ENCODE data around the gene RHBDL3.

RHBDL3 gene, protein sequence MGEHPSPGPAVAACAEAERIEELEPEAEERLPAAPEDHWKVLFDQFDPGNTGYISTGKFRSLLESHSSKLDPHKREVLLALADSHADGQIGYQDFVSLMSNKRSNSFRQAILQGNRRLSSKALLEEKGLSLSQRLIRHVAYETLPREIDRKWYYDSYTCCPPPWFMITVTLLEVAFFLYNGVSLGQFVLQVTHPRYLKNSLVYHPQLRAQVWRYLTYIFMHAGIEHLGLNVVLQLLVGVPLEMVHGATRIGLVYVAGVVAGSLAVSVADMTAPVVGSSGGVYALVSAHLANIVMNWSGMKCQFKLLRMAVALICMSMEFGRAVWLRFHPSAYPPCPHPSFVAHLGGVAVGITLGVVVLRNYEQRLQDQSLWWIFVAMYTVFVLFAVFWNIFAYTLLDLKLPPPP

DNA sequence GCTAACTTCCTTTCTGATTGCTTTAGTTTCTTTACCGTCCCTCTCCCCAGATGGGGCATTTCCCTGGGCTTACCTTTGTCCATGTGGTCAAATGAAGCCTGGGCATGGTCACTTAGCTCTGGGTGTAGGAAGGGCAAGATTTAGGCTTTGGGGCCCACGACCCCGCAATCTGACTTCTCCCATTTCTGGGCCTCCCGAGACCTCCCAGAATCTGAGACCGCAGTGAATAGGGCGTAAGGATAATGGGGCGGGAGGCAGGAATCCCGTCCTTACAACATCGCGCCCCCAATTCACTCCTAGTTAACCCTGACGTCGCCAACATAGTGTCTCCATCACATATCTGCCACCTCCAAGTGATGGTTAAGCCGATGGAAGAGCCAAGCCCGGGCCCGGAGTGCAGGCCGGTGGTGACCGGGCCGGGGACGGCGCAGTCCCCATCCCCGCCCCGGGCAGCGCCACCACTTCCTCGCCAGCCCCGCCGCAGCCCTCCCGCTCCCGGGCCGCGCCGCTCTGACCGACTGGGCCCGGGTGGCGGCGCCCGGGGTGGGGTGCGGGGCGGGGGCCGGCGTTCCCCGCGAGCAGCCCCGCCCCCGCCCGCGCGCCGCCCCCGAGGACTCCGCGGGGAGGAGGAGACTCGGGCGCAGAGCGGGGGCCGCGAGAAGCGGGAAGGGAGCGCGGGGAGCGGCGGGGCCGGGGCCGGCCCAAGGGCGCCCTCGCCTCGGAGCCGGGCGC is at the start of gene RHBDL3:
RHBDL3 (plus strand) TSS at position 641 of the 732 bp plus-strand sequence. CDS start 358 bp downstream, outside the sequence.
- Histone ChIP-seq H3K9me3 (ENCODE audit: control insufficient read depth, insufficient read depth, low read depth, low read length) (no peaks in the 10 kb centered on the region), H3K27ac (ENCODE audit: low read depth, low read length) (no peak within 1 kb of the TSS), H3K36me3 (ENCODE audit: control insufficient read depth, insufficient read depth, low read length) (no peaks in the 10 kb centered on the region), H3K9ac (ENCODE audit: low read length) (peak within 1 kb of the TSS; percentile 30), H3K4me3 (ENCODE audit: low read depth, low read length) (peak within 1 kb of the TSS; percentile 75), H3K27me3 (ENCODE audit: control insufficient read depth, insufficient read depth, low read length) (peaks cover 73% of the 10 kb centered on the region), H3K4me1 (ENCODE audit: control insufficient read depth, insufficient read depth, low read length) (peaks cover 31% of the 10 kb centered on the region)

DNA sequence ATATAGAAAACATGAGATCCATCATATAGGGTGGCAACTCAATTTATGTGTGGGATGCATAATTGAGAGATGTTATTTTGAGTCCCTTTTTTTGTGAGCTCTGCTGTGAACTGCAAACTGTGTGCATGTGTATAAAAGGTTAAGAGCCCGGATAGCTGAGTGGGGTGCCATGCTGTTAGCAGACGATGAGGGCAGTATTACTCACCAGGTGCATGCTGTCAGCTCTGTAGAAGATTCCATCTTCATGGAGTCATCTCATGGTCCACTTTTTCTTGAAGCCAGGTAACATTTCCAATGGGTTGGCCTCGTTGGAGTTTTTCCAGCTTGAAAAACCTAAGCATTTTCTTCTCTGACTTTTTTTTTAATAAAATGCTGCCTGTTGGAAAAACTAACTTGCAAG is 43.0 kb upstream of the RHBDL3 start:
- Histone ChIP-seq H3K9ac (ENCODE audit: low read length) (no peak overlapping the region), H3K27me3 (ENCODE audit: control insufficient read depth, insufficient read depth, low read length) (no peaks in the 10 kb centered on the region), H3K9me3 (ENCODE audit: control insufficient read depth, insufficient read depth, low read depth, low read length) (no peaks in the 10 kb centered on the region), H3K27ac (ENCODE audit: low read depth, low read length) (no peak overlapping the region), H3K4me3 (ENCODE audit: low read depth, low read length) (no peak overlapping the region), H3K4me1 (ENCODE audit: control insufficient read depth, insufficient read depth, low read length) (peaks cover 4% of the 10 kb centered on the region), H3K36me3 (ENCODE audit: control insufficient read depth, insufficient read depth, low read length) (peaks cover 5% of the 10 kb centered on the region; the same call in 1 of the 2 replicates)

DNA sequence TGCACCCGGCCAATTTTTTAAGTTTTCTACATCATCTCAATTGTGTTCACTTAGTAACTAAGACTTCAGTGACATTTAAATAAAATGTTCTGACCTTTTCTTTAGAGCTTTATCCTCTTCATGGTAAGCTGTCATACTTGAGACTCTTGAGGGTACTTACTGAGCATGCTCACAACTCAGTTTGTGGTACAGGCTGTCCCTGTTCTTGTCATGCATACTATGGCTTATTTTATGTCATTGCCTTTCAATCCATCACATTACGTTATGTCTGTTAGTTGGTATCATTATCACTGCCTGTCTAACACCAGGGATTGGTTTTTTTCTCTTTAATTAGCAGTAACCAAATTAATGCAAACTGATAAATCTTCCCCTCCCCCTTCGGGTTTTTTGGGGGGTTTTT is 41.9 kb upstream of the RHBDL3 start:
- Histone ChIP-seq H3K4me1 (ENCODE audit: control insufficient read depth, insufficient read depth, low read length) (peaks cover 14% of the 10 kb centered on the region), H3K36me3 (ENCODE audit: control insufficient read depth, insufficient read depth, low read length) (peaks cover 5% of the 10 kb centered on the region; the same call in 1 of the 2 replicates), H3K27me3 (ENCODE audit: control insufficient read depth, insufficient read depth, low read length) (no peaks in the 10 kb centered on the region), H3K9ac (ENCODE audit: low read length) (no peak overlapping the region), H3K4me3 (ENCODE audit: low read depth, low read length) (no peak overlapping the region), H3K27ac (ENCODE audit: low read depth, low read length) (no peak overlapping the region), H3K9me3 (ENCODE audit: control insufficient read depth, insufficient read depth, low read depth, low read length) (no peaks in the 10 kb centered on the region)

DNA sequence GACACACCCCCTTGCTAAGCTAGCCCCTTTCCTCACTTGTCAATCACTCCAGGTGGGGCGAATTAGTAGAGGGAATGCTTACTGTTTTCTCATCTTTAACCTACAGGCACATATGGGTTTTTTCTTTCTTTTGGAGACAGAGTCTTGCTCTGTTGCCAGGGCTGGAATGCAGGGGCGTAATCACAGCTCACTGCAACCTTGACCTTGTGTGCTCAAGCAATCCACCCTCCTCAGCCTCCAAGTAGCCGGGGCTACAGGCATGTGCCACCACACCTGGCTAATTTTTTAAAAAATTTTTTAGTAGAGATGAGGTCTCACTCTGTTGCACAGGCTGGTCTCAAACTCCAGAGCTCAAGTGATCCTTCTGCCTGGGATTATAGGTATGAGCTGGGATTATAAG is 38.7 kb upstream of the RHBDL3 start:
- Histone ChIP-seq H3K4me3 (ENCODE audit: low read depth, low read length) (no peak overlapping the region), H3K4me1 (ENCODE audit: control insufficient read depth, insufficient read depth, low read length) (peaks cover 20% of the 10 kb centered on the region), H3K9me3 (ENCODE audit: control insufficient read depth, insufficient read depth, low read depth, low read length) (no peaks in the 10 kb centered on the region), H3K27ac (ENCODE audit: low read depth, low read length) (no peak overlapping the region), H3K36me3 (ENCODE audit: control insufficient read depth, insufficient read depth, low read length) (peaks cover 5% of the 10 kb centered on the region; the same call in 1 of the 2 replicates), H3K9ac (ENCODE audit: low read length) (no peak overlapping the region), H3K27me3 (ENCODE audit: control insufficient read depth, insufficient read depth, low read length) (no peaks in the 10 kb centered on the region)

DNA sequence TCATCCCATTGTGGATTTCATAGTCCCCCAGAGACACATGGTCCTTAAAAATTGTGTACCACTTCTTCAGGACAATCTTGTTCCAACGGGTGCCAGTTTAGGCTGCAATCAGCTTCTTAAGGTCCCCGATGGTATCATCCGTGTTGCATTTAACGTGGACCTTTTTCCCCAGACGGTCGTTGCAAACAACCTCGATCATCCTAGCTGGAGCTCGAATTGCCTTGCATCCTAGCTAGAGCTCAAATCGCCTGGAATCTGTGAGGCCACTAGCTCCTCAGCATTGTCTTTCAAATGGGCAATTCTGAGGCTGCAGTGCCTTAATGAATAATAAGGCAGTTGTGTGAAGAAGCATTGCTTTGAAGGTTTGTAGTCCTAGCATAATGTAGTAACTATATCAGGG is 37.7 kb upstream of the RHBDL3 start:
- H3K4me3 ChIP-seq (ENCODE audit: low read depth, low read length): peak overlapping the region; percentile 20; the same call in 1 of the 2 replicates
- H3K9ac ChIP-seq (ENCODE audit: low read length): peak overlapping the region; percentile 36

DNA sequence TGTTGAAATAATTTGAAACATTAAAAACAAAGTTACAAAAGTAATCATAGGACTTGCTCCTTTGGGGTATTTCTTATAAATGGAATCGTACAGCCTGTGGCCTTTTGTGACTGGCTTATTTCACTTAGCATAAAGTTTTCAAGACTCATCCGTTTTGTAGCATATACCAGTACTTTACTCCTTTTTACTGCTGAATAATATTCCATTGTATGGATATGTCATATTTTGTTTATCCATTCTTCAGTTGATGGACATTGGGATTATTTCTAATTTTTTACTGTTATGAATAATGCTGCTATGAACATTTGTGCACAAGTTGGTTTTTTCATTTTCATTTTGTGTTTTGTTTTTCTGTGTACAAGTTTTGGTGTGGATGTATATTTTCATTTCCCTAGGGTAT is 30.0 kb upstream of the RHBDL3 start:
- no peak overlapping the region for H3K9ac ChIP-seq (ENCODE audit: low read length)
- no peaks in the 10 kb centered on the region for H3K4me1 ChIP-seq (ENCODE audit: control insufficient read depth, insufficient read depth, low read length)
- no peaks in the 10 kb centered on the region for H3K27me3 ChIP-seq (ENCODE audit: control insufficient read depth, insufficient read depth, low read length)
- no peak overlapping the region for H3K27ac ChIP-seq (ENCODE audit: low read depth, low read length)
- H3K4me3 ChIP-seq (ENCODE audit: low read depth, low read length): no peak overlapping the region
- H3K9me3 ChIP-seq (ENCODE audit: control insufficient read depth, insufficient read depth, low read depth, low read length): no peaks in the 10 kb centered on the region
- no peaks in the 10 kb centered on the region for H3K36me3 ChIP-seq (ENCODE audit: control insufficient read depth, insufficient read depth, low read length)

More for the DNA sequence above, 37.7 kb upstream of the RHBDL3 start:
- Histone ChIP-seq H3K4me1 (ENCODE audit: control insufficient read depth, insufficient read depth, low read length) (peaks cover 20% of the 10 kb centered on the region), H3K36me3 (ENCODE audit: control insufficient read depth, insufficient read depth, low read length) (peaks cover 5% of the 10 kb centered on the region; the same call in 1 of the 2 replicates), H3K27ac (ENCODE audit: low read depth, low read length) (no peak overlapping the region), H3K9me3 (ENCODE audit: control insufficient read depth, insufficient read depth, low read depth, low read length) (no peaks in the 10 kb centered on the region), H3K27me3 (ENCODE audit: control insufficient read depth, insufficient read depth, low read length) (no peaks in the 10 kb centered on the region)

DNA sequence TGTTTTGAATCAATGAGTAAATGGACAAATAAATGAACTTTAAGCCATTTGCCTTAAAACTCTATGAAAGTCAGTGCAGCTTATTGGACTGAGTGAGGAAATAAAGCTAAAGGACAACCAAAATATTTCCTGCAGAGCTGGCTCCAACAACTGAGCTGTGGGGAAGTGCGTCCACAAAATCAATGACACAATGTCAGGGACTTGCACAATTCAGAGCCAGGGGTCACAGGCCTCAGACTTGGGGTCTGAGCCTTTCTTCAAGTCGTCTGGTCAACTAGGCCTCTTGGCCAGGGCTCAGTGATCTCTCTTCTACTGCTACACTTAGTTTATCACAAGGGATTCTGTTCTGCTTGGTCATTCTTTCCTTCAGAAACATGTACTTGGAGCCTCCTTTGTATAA is 26.2 kb upstream of the RHBDL3 start:
- Histone ChIP-seq H3K9me3 (ENCODE audit: control insufficient read depth, insufficient read depth, low read depth, low read length) (no peaks in the 10 kb centered on the region), H3K36me3 (ENCODE audit: control insufficient read depth, insufficient read depth, low read length) (no peaks in the 10 kb centered on the region), H3K4me1 (ENCODE audit: control insufficient read depth, insufficient read depth, low read length) (no peaks in the 10 kb centered on the region), H3K27me3 (ENCODE audit: control insufficient read depth, insufficient read depth, low read length) (no peaks in the 10 kb centered on the region), H3K9ac (ENCODE audit: low read length) (no peak overlapping the region), H3K27ac (ENCODE audit: low read depth, low read length) (no peak overlapping the region), H3K4me3 (ENCODE audit: low read depth, low read length) (no peak overlapping the region)

DNA sequence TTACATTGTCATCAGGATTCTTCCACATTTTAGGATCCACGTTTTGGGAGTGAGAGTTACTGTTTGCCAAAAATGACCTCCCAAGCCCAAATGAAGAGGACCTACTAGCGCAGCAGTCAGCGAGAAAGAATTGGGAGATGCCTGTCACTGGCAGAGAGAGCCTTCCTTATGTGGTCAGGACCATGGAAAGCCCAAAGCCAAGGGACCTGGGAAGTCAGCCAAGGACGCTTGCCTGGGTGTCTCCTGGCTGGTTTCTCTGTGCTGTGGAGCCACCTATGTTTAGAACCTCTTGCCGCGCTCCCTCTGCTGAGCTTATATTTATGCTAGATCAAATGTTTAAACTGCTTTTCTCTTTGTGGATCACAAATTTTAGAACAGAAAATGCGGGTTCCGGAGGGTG is 24.9 kb upstream of the RHBDL3 start:
- no peak overlapping the region for H3K4me3 ChIP-seq (ENCODE audit: low read depth, low read length)
- H3K36me3 ChIP-seq (ENCODE audit: control insufficient read depth, insufficient read depth, low read length): no peaks in the 10 kb centered on the region
- no peak overlapping the region for H3K27ac ChIP-seq (ENCODE audit: low read depth, low read length)

DNA sequence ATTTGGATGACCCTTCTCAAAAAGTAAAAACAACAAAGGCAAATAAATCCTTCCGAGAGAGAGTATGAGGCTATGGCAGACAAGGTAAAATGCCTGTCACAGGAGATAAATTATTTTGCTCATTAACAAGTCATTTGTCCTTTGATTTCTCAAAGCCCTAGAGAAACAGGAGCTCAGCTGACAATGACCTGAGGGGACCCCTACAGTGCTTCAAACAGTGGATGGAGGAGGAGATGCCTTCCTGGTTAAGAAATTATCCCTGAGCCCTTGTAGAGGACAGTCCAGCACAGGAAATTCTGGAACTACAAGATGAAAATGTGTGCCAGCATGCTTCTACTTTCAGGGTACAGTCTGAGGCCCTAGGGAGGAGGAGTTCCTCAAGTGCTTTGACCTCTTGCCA is 24.0 kb upstream of the RHBDL3 start:
- Histone ChIP-seq H3K9ac (ENCODE audit: low read length) (no peak overlapping the region), H3K4me1 (ENCODE audit: control insufficient read depth, insufficient read depth, low read length) (no peaks in the 10 kb centered on the region), H3K27me3 (ENCODE audit: control insufficient read depth, insufficient read depth, low read length) (no peaks in the 10 kb centered on the region), H3K9me3 (ENCODE audit: control insufficient read depth, insufficient read depth, low read depth, low read length) (no peaks in the 10 kb centered on the region), H3K4me3 (ENCODE audit: low read depth, low read length) (no peak overlapping the region), H3K36me3 (ENCODE audit: control insufficient read depth, insufficient read depth, low read length) (no peaks in the 10 kb centered on the region), H3K27ac (ENCODE audit: low read depth, low read length) (no peak overlapping the region)

More for the DNA sequence above, 24.9 kb upstream of the RHBDL3 start:
- H3K9me3 ChIP-seq (ENCODE audit: control insufficient read depth, insufficient read depth, low read depth, low read length): no peaks in the 10 kb centered on the region
- H3K27me3 ChIP-seq (ENCODE audit: control insufficient read depth, insufficient read depth, low read length): no peaks in the 10 kb centered on the region
- H3K4me1 ChIP-seq (ENCODE audit: control insufficient read depth, insufficient read depth, low read length): no peaks in the 10 kb centered on the region
- no peak overlapping the region for H3K9ac ChIP-seq (ENCODE audit: low read length)

DNA sequence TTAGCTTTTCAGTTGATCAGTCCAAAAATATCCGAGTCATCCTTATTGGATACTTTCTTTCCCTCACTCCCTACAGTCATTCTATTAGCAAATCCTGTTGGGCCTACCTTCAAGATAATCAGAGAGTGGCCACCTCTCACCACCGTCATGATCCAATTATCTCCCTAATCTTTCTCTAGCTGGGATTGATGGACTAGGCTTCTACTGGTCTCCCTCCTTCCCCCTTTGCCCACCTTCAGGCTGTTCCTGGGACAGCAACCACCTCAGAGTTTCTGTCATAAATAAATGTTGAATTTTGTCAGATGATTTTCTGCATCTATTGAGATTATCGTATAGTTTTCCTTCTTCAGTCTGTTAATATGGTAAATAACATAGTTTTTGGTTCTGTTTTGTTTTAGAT is 16.2 kb upstream of the RHBDL3 start:
- Histone ChIP-seq H3K36me3 (ENCODE audit: control insufficient read depth, insufficient read depth, low read length) (no peaks in the 10 kb centered on the region), H3K9me3 (ENCODE audit: control insufficient read depth, insufficient read depth, low read depth, low read length) (no peaks in the 10 kb centered on the region), H3K9ac (ENCODE audit: low read length) (no peak overlapping the region), H3K27ac (ENCODE audit: low read depth, low read length) (no peak overlapping the region), H3K4me1 (ENCODE audit: control insufficient read depth, insufficient read depth, low read length) (no peaks in the 10 kb centered on the region), H3K27me3 (ENCODE audit: control insufficient read depth, insufficient read depth, low read length) (no peaks in the 10 kb centered on the region), H3K4me3 (ENCODE audit: low read depth, low read length) (no peak overlapping the region)

DNA sequence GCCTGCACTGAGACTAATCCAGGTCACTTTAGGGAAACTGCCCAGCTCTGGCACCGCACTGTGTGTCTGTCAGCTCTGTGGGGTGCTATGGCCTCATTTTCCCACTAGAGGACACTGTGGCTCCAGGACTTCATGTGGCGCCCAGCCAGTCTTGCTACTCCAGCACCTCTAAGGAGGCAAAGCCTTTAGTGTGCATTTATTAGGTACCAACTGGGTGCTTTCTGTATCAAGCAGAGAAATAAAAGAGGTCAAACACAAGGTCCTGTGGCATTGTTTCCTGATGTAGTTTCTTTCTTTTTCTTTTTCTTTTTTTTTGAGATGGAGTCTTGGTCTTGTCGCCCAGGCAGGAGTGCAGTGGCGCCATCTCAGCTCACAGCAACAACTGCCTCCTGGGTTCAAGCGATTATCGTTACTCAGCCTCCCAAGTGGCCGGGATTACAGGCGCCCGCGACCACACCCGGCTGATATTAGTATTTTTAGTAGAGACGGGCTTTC is 12.5 kb upstream of the RHBDL3 start:
- Histone ChIP-seq H3K27me3 (ENCODE audit: control insufficient read depth, insufficient read depth, low read length) (no peaks in the 10 kb centered on the region), H3K4me3 (ENCODE audit: low read depth, low read length) (no peak overlapping the region), H3K36me3 (ENCODE audit: control insufficient read depth, insufficient read depth, low read length) (no peaks in the 10 kb centered on the region), H3K9me3 (ENCODE audit: control insufficient read depth, insufficient read depth, low read depth, low read length) (no peaks in the 10 kb centered on the region), H3K4me1 (ENCODE audit: control insufficient read depth, insufficient read depth, low read length) (peaks cover 2% of the 10 kb centered on the region), H3K27ac (ENCODE audit: low read depth, low read length) (no peak overlapping the region), H3K9ac (ENCODE audit: low read length) (no peak overlapping the region)
